IMR-90 (cell line): ENCODE results near the gene NEUROG1. TPM values are rescaled to one million over a fixed set of nuclear protein-coding genes. Genes with fewer than 3 reads are reported as not detected.

Experiments used
- ATAC-seq: fragments of 200-7000 bp; cut with Tn5 transposase; 2 replicates; pipeline ENCODE4 v1.9.1; 2020; ENCODE audit warnings: low read depth, mild to moderate bottlenecking, moderate library complexity
- BruUV-seq: library from RNA; stranded (reverse); fragments of 400-500 nt; replicated peaks from 2 replicates; lab custom pipeline; 2021; lab: Mats Ljungman, UMichigan
- CTCF ChIA-PET: fragments of 300-600 bp; formaldehyde crosslinking; extraction: SDS; loops from one replicate; lab custom pipeline; 2021; ENCODE audit warnings: antibody characterized with exemption; lab: Yijun Ruan, JAX
- POLR2A ChIA-PET: fragments of 300-600 bp; sonication (Branson Sonifier 250); formaldehyde crosslinking; loops from one replicate; lab custom pipeline; 2022; ENCODE audit warnings: antibody characterized with exemption; ENCODE audit not compliant: unreplicated experiment; lab: Charles Lee
- DNase-seq: peaks from one replicate; pipeline ENCODE4 v3.0.0; 2013
- H2AFZ ChIP-seq: replicated peaks from 2 replicates; pipeline ENCODE3; 2013; ENCODE audit warnings: low read length, mild to moderate bottlenecking; ENCODE audit not compliant: poor library complexity
- H2AK5ac ChIP-seq: 2 replicates; pipeline ENCODE4 v1.6.1; 2013; ENCODE audit warnings: low read depth, low read length, inconsistent platforms
- H2AK9ac ChIP-seq: replicated peaks from 2 replicates; pipeline ENCODE3; 2013; ENCODE audit warnings: mild to moderate bottlenecking, low read depth, low read length, moderate library complexity; ENCODE audit not compliant: poor library complexity
- H2BK120ac ChIP-seq: 2 replicates; pipeline ENCODE4 v1.6.1; 2013; ENCODE audit warnings: low read depth, low read length, inconsistent platforms
- H2BK15ac ChIP-seq: 3 replicates; pipeline ENCODE4 v1.6.1; 2013; ENCODE audit warnings: low read depth, low read length, inconsistent platforms
- H2BK20ac ChIP-seq: 2 replicates; pipeline ENCODE4 v1.6.1; 2013; ENCODE audit warnings: low read depth, mild to moderate bottlenecking, inconsistent platforms, low read length, moderate library complexity
- H2BK5ac ChIP-seq: 2 replicates; pipeline ENCODE4 v1.6.1; 2013; ENCODE audit warnings: mild to moderate bottlenecking, low read depth, low read length, inconsistent platforms; ENCODE audit not compliant: poor library complexity, severe bottlenecking
- H3K14ac ChIP-seq: replicated peaks from 2 replicates; pipeline ENCODE4 v1.6.1; 2013; ENCODE audit warnings: low read depth, low read length, inconsistent platforms
- H3K18ac ChIP-seq: 2 replicates; pipeline ENCODE4 v1.6.1; 2013; ENCODE audit warnings: low read depth, low read length, control low read depth
- H3K23ac ChIP-seq: 2 replicates; pipeline ENCODE4 v1.6.1; 2013; ENCODE audit warnings: low read depth, low read length, inconsistent platforms
- H3K27ac ChIP-seq: 2 replicates; pipeline ENCODE4 v1.5.1; 2013; ENCODE audit warnings: mild to moderate bottlenecking, control low read depth, low read length; ENCODE audit not compliant: insufficient read depth
- H3K27me3 ChIP-seq: 2 replicates; pipeline ENCODE4 v1.6.1; 2013; ENCODE audit warnings: low read length; ENCODE audit not compliant: control insufficient read depth, insufficient read depth
- H3K36me3 ChIP-seq: 2 replicates; pipeline ENCODE4 v1.6.1; 2013; ENCODE audit warnings: low read length, mixed read lengths; ENCODE audit not compliant: control insufficient read depth, insufficient read depth
- H3K4ac ChIP-seq: 2 replicates; pipeline ENCODE4 v1.6.1; 2013; ENCODE audit warnings: low read depth, low read length, inconsistent platforms
- H3K4me1 ChIP-seq: 2 replicates; pipeline ENCODE4 v1.6.1; 2013; ENCODE audit warnings: low read length, mixed read lengths; ENCODE audit not compliant: control insufficient read depth, insufficient read depth
- H3K4me2 ChIP-seq: 2 replicates; pipeline ENCODE4 v1.6.1; 2013; ENCODE audit warnings: low read depth, mild to moderate bottlenecking, control low read depth, low read length, moderate library complexity
- H3K4me3 ChIP-seq: 2 replicates; pipeline ENCODE4 v1.5.1; 2013; ENCODE audit warnings: low read depth, mild to moderate bottlenecking, control low read depth, low read length, moderate library complexity; ENCODE audit not compliant: insufficient read depth
- H3K56ac ChIP-seq: 2 replicates; pipeline ENCODE4 v1.6.1; 2013; ENCODE audit warnings: low read length, inconsistent platforms; ENCODE audit not compliant: insufficient read depth; ENCODE audit errors: extremely low read depth
- H3K79me1 ChIP-seq, 2 experiments: 2 replicates each; pipeline ENCODE4 v1.6.1; 2013; ENCODE audit warnings: low read length in 2 of 2, inconsistent platforms in 1 of 2, low read depth in 1 of 2
- H3K9ac ChIP-seq: 2 replicates; pipeline ENCODE4 v1.6.1; 2013; ENCODE audit warnings: low read depth, low read length, control low read depth
- H3K9me1 ChIP-seq: 2 replicates; pipeline ENCODE4 v1.6.1; 2013; ENCODE audit warnings: low read length, inconsistent platforms; ENCODE audit not compliant: insufficient read depth
- H3K9me3 ChIP-seq: 2 replicates; pipeline ENCODE4 v1.6.1; 2013; ENCODE audit warnings: low read length; ENCODE audit not compliant: control insufficient read depth, insufficient read depth
- H4K20me1 ChIP-seq: 2 replicates; pipeline ENCODE4 v1.6.1; 2013; ENCODE audit warnings: low read length, inconsistent platforms; ENCODE audit not compliant: insufficient read depth
- H4K5ac ChIP-seq: 2 replicates; pipeline ENCODE4 v1.6.1; 2013; ENCODE audit warnings: mild to moderate bottlenecking, low read depth, low read length, control low read depth
- H4K8ac ChIP-seq, 2 experiments: 2 replicates each; pipeline ENCODE4 v1.6.1; 2013; ENCODE audit warnings: low read depth in 2 of 2, low read length in 2 of 2, control low read depth in 1 of 2, inconsistent platforms in 1 of 2
- H4K91ac ChIP-seq: 2 replicates; pipeline ENCODE4 v1.6.1; 2013; ENCODE audit warnings: low read depth, low read length, inconsistent platforms; ENCODE audit not compliant: insufficient read depth
- BHLHE40 ChIP-seq: fragments of 150-350 bp; IDR thresholded peaks from 2 replicates; pipeline ENCODE4 v1.6.1; 2016; ENCODE audit warnings: mild to moderate bottlenecking, low read depth, low read length
- CHD1 ChIP-seq: IDR thresholded peaks from 2 replicates; pipeline ENCODE4 v1.6.1; 2012; ENCODE audit warnings: low read depth, low read length, improper control_type of control experiment
- CTCF ChIP-seq: conservative IDR thresholded peaks from 2 replicates; pipeline ENCODE4 v1.5.1; 2012; ENCODE audit warnings: mild to moderate bottlenecking, low read depth, low read length, improper control_type of control experiment
- POLR2A ChIP-seq: IDR thresholded peaks from 2 replicates; pipeline ENCODE4 v1.6.1; 2012; ENCODE audit warnings: mild to moderate bottlenecking, low read depth, low read length
- RAD21 ChIP-seq: IDR thresholded peaks from 2 replicates; pipeline ENCODE4 v1.6.1; 2012; ENCODE audit warnings: low read length, improper control_type of control experiment
- SMC3 ChIP-seq: fragments of 150-350 bp; IDR thresholded peaks from 2 replicates; pipeline ENCODE4 v1.6.1; 2016; ENCODE audit warnings: low read depth, mild to moderate bottlenecking, antibody characterized with exemption, low read length, moderate library complexity
- WGBS, 2 experiments: methylation state at CpG; one replicate each; pipeline versions ENCODE4 v1.1.5 to v1.1.7; 2013; ENCODE audit warnings: missing lambda C conversion rate in 2 of 2; ENCODE audit not compliant: insufficient read length in 1 of 2; ENCODE audit errors: extremely low coverage in 2 of 2; 5-methylcytosine and 5-hydroxymethylcytosine counted together
- dilution Hi-C: fragments of 300-500 bp; cut with HindIII; formaldehyde crosslinking; loops from one replicate; pipeline ENCODE4 v1.14.3; 2018; ENCODE audit warnings: low sequenced_read_pairs; ENCODE audit not compliant: unreplicated experiment
- in situ Hi-C: fragments of 300-500 bp; cut with MboI; formaldehyde crosslinking; loops from 3 replicates; pipeline ENCODE4 v1.14.3; 2019; ENCODE audit warnings: low sequenced_read_pairs, inconsistent platforms, mixed read lengths
- intact Hi-C: fragments of 100-400 bp; cut with micrococcal nuclease; formaldehyde crosslinking; loops from 2 replicates; pipeline ENCODE4 v1.10.0; 2022
- polyA plus RNA-seq, 3 experiments: library from polyadenylated mRNA; depleted of rRNA; stranded (reverse); fragments of >200 nt; gene quantifications; 2 replicates each; pipeline ENCODE4 v1.2.3, GENCODE V29; 2012; ENCODE audit warnings: low replicate concordance in 1 of 3
- total RNA-seq: library from RNA; depleted of rRNA; stranded (reverse); fragments of >200 nt; gene quantifications from 2 replicates; pipeline ENCODE4 v1.2.3, GENCODE V29; 2012

Gene NEUROG1
- total and polyA plus RNA-seq, 2 of the 4 experiments (the other 2 are of a cell fraction), result not detected

- ChIA-PET POLR2A (no interaction called here), CTCF (interaction anchor here (6.5 to 8.0 kb wide), 2 partner anchors 13 to 88 kb away, joined by 56 to 108 read pairs; no protein-coding TSS in a partner anchor)
- 0% methylated on average over 1 of the region's 8 CpGs; no CpG with 5 or more reads in 1 of the 2 experiments for WGBS, 2 experiments
- peak overlapping the region; percentile 13; the same call in 1 of the 2 replicates for H3K4me3 ChIP-seq
- H3K18ac ChIP-seq, result no peak overlapping the region
- H3K4ac ChIP-seq, result no peak overlapping the region
- no peaks in the 10 kb centered on the region for H3K36me3 ChIP-seq
- no peaks in the 10 kb centered on the region for H3K79me1 ChIP-seq
- BruUV-seq, result no TSS peak
- in situ Hi-C loops (loop anchor here (5.0 to 25.0 kb wide), 2 partner anchors 87 to 658 kb away; no protein-coding TSS in a partner anchor), dilution Hi-C loops (loop anchor here (25.0 kb wide), 1 partner anchor 92 kb away; the partner anchor contains the start of gene TIFAB), intact Hi-C loops (loop anchor here (10.0 kb wide), 1 partner anchor 199 kb away; no protein-coding TSS in a partner anchor)
- no peak overlapping the region for H3K14ac ChIP-seq
- 0 out of 2 replicates have a peak overlapping the region, but pooled peaks have one; percentile 39 for H3K4me2 ChIP-seq
- no peaks in the 10 kb centered on the region for H3K9me1 ChIP-seq
- no peak overlapping the region for H4K91ac ChIP-seq
- no peak overlapping the region for H3K56ac ChIP-seq
- H2BK20ac ChIP-seq, result no peak overlapping the region
- no peak overlapping the region for H2BK15ac ChIP-seq
- H3K9ac ChIP-seq, result no peak overlapping the region
- TF ChIP-seq CTCF (peak; percentile 38), POLR2A (no peak), SMC3 (0 out of 2 replicates have a peak, but pooled peaks have one; percentile 20), CHD1 (no peak), RAD21 (peak; percentile 9; the same call in 1 of the 2 replicates), BHLHE40 (no peak)
- no peak overlapping the region for H2BK120ac ChIP-seq
- H4K20me1 ChIP-seq, result no peaks in the 10 kb centered on the region
- no peak overlapping the region for H3K27ac ChIP-seq
- DNase-seq, result peak; percentile 7
- no peak overlapping the region for H4K8ac ChIP-seq
- no peaks in the 10 kb centered on the region for H3K9me3 ChIP-seq
- peak overlapping the region; percentile 72 for H2AFZ ChIP-seq
- no peaks in the 10 kb centered on the region for H3K4me1 ChIP-seq
- ATAC-seq, result peak; percentile 67
- H2BK5ac ChIP-seq, result no peak overlapping the region
- H2AK5ac ChIP-seq, result no peak overlapping the region
- H2AK9ac ChIP-seq, result no peak overlapping the region
- no peak overlapping the region for H3K23ac ChIP-seq
- H4K5ac ChIP-seq, result no peak overlapping the region
- peaks cover 42% of the 10 kb centered on the region for H3K27me3 ChIP-seq
Observed at GRCh38 chr5:135553688-135554462, 18.1 kb upstream of the NEUROG1 start.
